Measurements from ENCODE around the gene SORBS2. TPM values are rescaled to one million over a fixed set of nuclear protein-coding genes. Genes with fewer than 3 reads are reported as not detected.
A peak's percentile ranks its signal among the peaks of the same experiment; 100 is the strongest.

Gene SORBS2
- total RNA-seq, 1 experiment from 2014 or later, result not detected

- Histone ChIP-seq H3K9me3 (ENCODE audit: low read length) (no peaks in the 10 kb centered on the region), H4K20me1 (ENCODE audit: insufficient read depth, low read depth, low read length) (no peaks in the 10 kb centered on the region), H3K9me2 (replicated peaks; ENCODE audit: insufficient read depth, low read length) (no peaks in the 10 kb centered on the region), H3K27ac (ENCODE audit: low read length) (no peak overlapping the region), H3K9ac (ENCODE audit: low read length) (no peak overlapping the region), H3K79me2 (ENCODE audit: low read length) (no peaks in the 10 kb centered on the region), H3K27me3 (ENCODE audit: low read length) (no peaks in the 10 kb centered on the region), H3K36me3 (ENCODE audit: insufficient read depth, low read length) (no peaks in the 10 kb centered on the region), H3K4me1 (ENCODE audit: low read length) (peaks cover 3% of the 10 kb centered on the region; the same call in 1 of the 2 replicates), H2AFZ (ENCODE audit: low read length) (no peak overlapping the region), H3K4me3 (ENCODE audit: low read length) (no peak overlapping the region), H3K4me2 (ENCODE audit: low read depth, low read length, poor library complexity, severe bottlenecking) (peak overlapping the region; percentile 11)
- peak; percentile 72 for DNase-seq
Observed at GRCh38 chr4:185597532-185598188, 214.3 kb downstream of the SORBS2 start.

- Histone ChIP-seq H3K4me1 (ENCODE audit: low read length) (peaks cover 2% of the 10 kb centered on the region; the same call in 1 of the 2 replicates), H2AFZ (ENCODE audit: low read length) (no peak overlapping the region), H3K9me3 (ENCODE audit: low read length) (no peaks in the 10 kb centered on the region), H3K9ac (ENCODE audit: low read length) (no peak overlapping the region), H3K4me2 (ENCODE audit: low read depth, low read length, poor library complexity, severe bottlenecking) (no peak overlapping the region), H3K79me2 (ENCODE audit: low read length) (no peaks in the 10 kb centered on the region), H3K9me2 (replicated peaks; ENCODE audit: insufficient read depth, low read length) (no peaks in the 10 kb centered on the region), H3K27ac (ENCODE audit: low read length) (no peak overlapping the region), H3K36me3 (ENCODE audit: insufficient read depth, low read length) (no peaks in the 10 kb centered on the region), H4K20me1 (ENCODE audit: insufficient read depth, low read depth, low read length) (no peaks in the 10 kb centered on the region), H3K4me3 (ENCODE audit: low read length) (no peak overlapping the region), H3K27me3 (ENCODE audit: low read length) (no peaks in the 10 kb centered on the region)
- no peak for DNase-seq
Observed at GRCh38 chr4:185592845-185593488, 219.0 kb downstream of the SORBS2 start.

- no peak for DNase-seq
- Histone ChIP-seq H3K27me3 (ENCODE audit: low read length) (no peaks in the 10 kb centered on the region), H3K27ac (ENCODE audit: low read length) (no peak overlapping the region), H3K36me3 (ENCODE audit: insufficient read depth, low read length) (no peaks in the 10 kb centered on the region), H2AFZ (ENCODE audit: low read length) (no peak overlapping the region), H3K4me1 (ENCODE audit: low read length) (no peaks in the 10 kb centered on the region), H4K20me1 (ENCODE audit: insufficient read depth, low read depth, low read length) (no peaks in the 10 kb centered on the region), H3K4me2 (ENCODE audit: low read depth, low read length, poor library complexity, severe bottlenecking) (no peak overlapping the region), H3K9me2 (replicated peaks; ENCODE audit: insufficient read depth, low read length) (no peaks in the 10 kb centered on the region), H3K79me2 (ENCODE audit: low read length) (no peaks in the 10 kb centered on the region), H3K9ac (ENCODE audit: low read length) (no peak overlapping the region), H3K4me3 (ENCODE audit: low read length) (no peak overlapping the region), H3K9me3 (ENCODE audit: low read length) (no peaks in the 10 kb centered on the region)
Observed at GRCh38 chr4:185592438-185592837, 219.6 kb downstream of the SORBS2 start.

- Histone ChIP-seq H3K4me2 (ENCODE audit: low read depth, low read length, poor library complexity, severe bottlenecking) (no peak overlapping the region), H3K4me1 (ENCODE audit: low read length) (no peaks in the 10 kb centered on the region)
Observed at GRCh38 chr4:185591679-185592141, 220.3 kb downstream of the SORBS2 start.

GRCh38 chr4:185590982-185591381 is 221.0 kb downstream of the SORBS2 start:
- Histone ChIP-seq H3K27me3 (ENCODE audit: low read length) (no peaks in the 10 kb centered on the region), H3K36me3 (ENCODE audit: insufficient read depth, low read length) (no peaks in the 10 kb centered on the region), H3K9me3 (ENCODE audit: low read length) (no peaks in the 10 kb centered on the region), H3K79me2 (ENCODE audit: low read length) (no peaks in the 10 kb centered on the region), H3K9ac (ENCODE audit: low read length) (no peak overlapping the region), H2AFZ (ENCODE audit: low read length) (no peak overlapping the region), H4K20me1 (ENCODE audit: insufficient read depth, low read depth, low read length) (no peaks in the 10 kb centered on the region), H3K4me2 (ENCODE audit: low read depth, low read length, poor library complexity, severe bottlenecking) (no peak overlapping the region), H3K27ac (ENCODE audit: low read length) (no peak overlapping the region), H3K4me1 (ENCODE audit: low read length) (no peaks in the 10 kb centered on the region), H3K4me3 (ENCODE audit: low read length) (no peak overlapping the region), H3K9me2 (replicated peaks; ENCODE audit: insufficient read depth, low read length) (no peaks in the 10 kb centered on the region)
- DNase-seq, result no peak

More at GRCh38 chr4:185591679-185592141, 220.3 kb downstream of the SORBS2 start:
- no peak overlapping the region for H2AFZ ChIP-seq (ENCODE audit: low read length)
- H3K79me2 ChIP-seq (ENCODE audit: low read length), result no peaks in the 10 kb centered on the region
- no peaks in the 10 kb centered on the region for H4K20me1 ChIP-seq (ENCODE audit: insufficient read depth, low read depth, low read length)
- H3K4me3 ChIP-seq (ENCODE audit: low read length), result no peak overlapping the region
- no peak overlapping the region for H3K9ac ChIP-seq (ENCODE audit: low read length)
- no peaks in the 10 kb centered on the region for H3K9me2 ChIP-seq (replicated peaks; ENCODE audit: insufficient read depth, low read length)
- H3K9me3 ChIP-seq (ENCODE audit: low read length), result no peaks in the 10 kb centered on the region
- H3K36me3 ChIP-seq (ENCODE audit: insufficient read depth, low read length), result no peaks in the 10 kb centered on the region
- no peak overlapping the region for H3K27ac ChIP-seq (ENCODE audit: low read length)
- H3K27me3 ChIP-seq (ENCODE audit: low read length), result no peaks in the 10 kb centered on the region
- DNase-seq, result no peak

- Histone ChIP-seq H3K4me2 (ENCODE audit: low read depth, low read length, poor library complexity, severe bottlenecking) (no peak overlapping the region), H3K27ac (ENCODE audit: low read length) (no peak overlapping the region), H3K79me2 (ENCODE audit: low read length) (no peaks in the 10 kb centered on the region), H3K9me3 (ENCODE audit: low read length) (no peaks in the 10 kb centered on the region), H3K9me2 (replicated peaks; ENCODE audit: insufficient read depth, low read length) (no peaks in the 10 kb centered on the region), H3K36me3 (ENCODE audit: insufficient read depth, low read length) (no peaks in the 10 kb centered on the region), H3K27me3 (ENCODE audit: low read length) (no peaks in the 10 kb centered on the region), H3K9ac (ENCODE audit: low read length) (no peak overlapping the region), H2AFZ (ENCODE audit: low read length) (no peak overlapping the region), H3K4me3 (ENCODE audit: low read length) (no peak overlapping the region), H4K20me1 (ENCODE audit: insufficient read depth, low read depth, low read length) (no peaks in the 10 kb centered on the region), H3K4me1 (ENCODE audit: low read length) (no peaks in the 10 kb centered on the region)
- no peak for DNase-seq
Observed at GRCh38 chr4:185589067-185589836, 222.7 kb downstream of the SORBS2 start.

GRCh38 chr4:185587427-185588161 is 224.4 kb downstream of the SORBS2 start:
- no peak for DNase-seq
- Histone ChIP-seq H3K27me3 (ENCODE audit: low read length) (no peaks in the 10 kb centered on the region), H3K27ac (ENCODE audit: low read length) (no peak overlapping the region), H3K36me3 (ENCODE audit: insufficient read depth, low read length) (no peaks in the 10 kb centered on the region), H3K4me2 (ENCODE audit: low read depth, low read length, poor library complexity, severe bottlenecking) (no peak overlapping the region), H4K20me1 (ENCODE audit: insufficient read depth, low read depth, low read length) (no peaks in the 10 kb centered on the region), H3K79me2 (ENCODE audit: low read length) (no peaks in the 10 kb centered on the region), H3K4me1 (ENCODE audit: low read length) (no peaks in the 10 kb centered on the region), H3K9ac (ENCODE audit: low read length) (no peak overlapping the region), H3K9me3 (ENCODE audit: low read length) (no peaks in the 10 kb centered on the region), H2AFZ (ENCODE audit: low read length) (no peak overlapping the region; the same call in 1 of the 2 replicates), H3K4me3 (ENCODE audit: low read length) (no peak overlapping the region), H3K9me2 (replicated peaks; ENCODE audit: insufficient read depth, low read length) (no peaks in the 10 kb centered on the region)
